ENCODE measurements around the gene ATF6.

Gene ATF6

GRCh38 chr1:162007466-162007865 lies 241.3 kb downstream of the ATF6 start:
- DNase-seq: no peak

GRCh38 chr1:162008799-162009198 lies 242.7 kb downstream of the ATF6 start:
- no peak for DNase-seq

- DNase-seq: no peak
These were observed 243.5 kb downstream of the ATF6 start for GRCh38 chr1:162009501-162010174.

GRCh38 chr1:162010175-162010506 lies 244.0 kb downstream of the ATF6 start:
- DNase-seq: no peak

- DNase-seq: no peak
These were observed 245.4 kb downstream of the ATF6 start for GRCh38 chr1:162011337-162012012.

- DNase-seq: no peak
These were observed 247.2 kb downstream of the ATF6 start for GRCh38 chr1:162013289-162013688.
